Hepatocyte (in vitro differentiated cells): ENCODE data around the gene SFRP2. TPM values are rescaled to one million over a fixed set of nuclear protein-coding genes. Genes with fewer than 3 reads are reported as not detected.

Experiments
- DNase-seq: peaks from one replicate; pipeline ENCODE4 v3.0.0-alpha.2; 2016; ENCODE audit warnings: low spot score
- H2AFZ ChIP-seq: fragments of 200-600 bp; sonication (generic); 2 replicates; pipeline ENCODE4 v1.6.0; 2016; ENCODE audit warnings: antibody characterized with exemption, mild to moderate bottlenecking
- H3K27ac ChIP-seq: fragments of 200-600 bp; sonication (generic); 2 replicates; pipeline ENCODE4 v1.5.1; 2016; ENCODE audit warnings: mild to moderate bottlenecking
- H3K27me3 ChIP-seq: fragments of 200-600 bp; sonication (generic); 2 replicates; pipeline ENCODE4 v1.6.1; 2016
- H3K36me3 ChIP-seq: fragments of 200-600 bp; sonication (generic); replicated peaks from 2 replicates; pipeline ENCODE4 v1.5.1; 2016; ENCODE audit warnings: low read depth; ENCODE audit not compliant: insufficient read depth
- H3K4me1 ChIP-seq: fragments of 200-600 bp; sonication (generic); 2 replicates; pipeline ENCODE4 v1.5.1; 2016; ENCODE audit warnings: mild to moderate bottlenecking, moderate library complexity; ENCODE audit not compliant: insufficient read depth
- H3K4me2 ChIP-seq: fragments of 200-600 bp; sonication (generic); 2 replicates; pipeline ENCODE4 v1.6.0; 2016
- H3K4me3 ChIP-seq: fragments of 200-600 bp; sonication (generic); 2 replicates; pipeline ENCODE4 v1.5.1; 2016; ENCODE audit warnings: mild to moderate bottlenecking
- H3K79me2 ChIP-seq: fragments of 200-600 bp; sonication (generic); 2 replicates; pipeline ENCODE4 v1.6.0; 2017; ENCODE audit warnings: mild to moderate bottlenecking
- H3K9me2 ChIP-seq: fragments of 200-600 bp; sonication (generic); replicated peaks from 2 replicates; pipeline ENCODE4 v1.6.0; 2017; ENCODE audit warnings: mild to moderate bottlenecking; ENCODE audit not compliant: insufficient read depth
- H3K9me3 ChIP-seq: fragments of 200-600 bp; sonication (generic); 2 replicates; pipeline ENCODE4 v1.5.1; 2016; ENCODE audit warnings: low read depth, mild to moderate bottlenecking
- H4K20me1 ChIP-seq: fragments of 200-600 bp; sonication (generic); 2 replicates; pipeline ENCODE4 v1.6.0; 2016; ENCODE audit warnings: mild to moderate bottlenecking; ENCODE audit not compliant: insufficient read depth, poor library complexity, severe bottlenecking
- EZH2 ChIP-seq: fragments of 200-600 bp; sonication (generic); IDR thresholded peaks from 2 replicates; pipeline ENCODE4 v1.6.1; 2016; ENCODE audit warnings: antibody characterized with exemption, mild to moderate bottlenecking, borderline replicate concordance
- EZH2phosphoT487 ChIP-seq: fragments of 200-600 bp; sonication (generic); IDR thresholded peaks from one replicate; pipeline ENCODE4 v1.6.1; 2018; ENCODE audit warnings: antibody characterized with exemption, mild to moderate bottlenecking, low read depth, moderate library complexity; ENCODE audit not compliant: unreplicated experiment, severe bottlenecking
- WGBS: methylation state at CpG from one replicate; pipeline ENCODE4 v1.1.6; 2016; ENCODE audit warnings: low lambda C conversion rate; ENCODE audit errors: missing lambda C conversion rate; 5-methylcytosine and 5-hydroxymethylcytosine counted together
- polyA plus RNA-seq: library from polyadenylated mRNA; unstranded; fragments of >200 nt; fragmentation: Nextera tagmentation; extraction: Ambion mirVana; gene quantifications from 2 replicates; pipeline ENCODE4 v1.2.1, GENCODE V29; 2016
- total RNA-seq: library from RNA; depleted of rRNA; stranded (reverse); fragments of >200 nt; gene quantifications from 2 replicates; pipeline ENCODE4 v1.2.3, GENCODE V29; 2014
- TF ChIP-seq, protein P1 (sequence below): fragments of 200-600 bp; sonication (generic); IDR thresholded peaks from 2 replicates; pipeline ENCODE4 v1.5.1; 2016; ENCODE audit warnings: antibody characterized with exemption, mild to moderate bottlenecking; ENCODE audit not compliant: poor library complexity

The SFRP2 gene
- total and polyA plus RNA-seq, 2 experiments from 2014 or later, result 15.0 to 42.8 TPM

DNA sequence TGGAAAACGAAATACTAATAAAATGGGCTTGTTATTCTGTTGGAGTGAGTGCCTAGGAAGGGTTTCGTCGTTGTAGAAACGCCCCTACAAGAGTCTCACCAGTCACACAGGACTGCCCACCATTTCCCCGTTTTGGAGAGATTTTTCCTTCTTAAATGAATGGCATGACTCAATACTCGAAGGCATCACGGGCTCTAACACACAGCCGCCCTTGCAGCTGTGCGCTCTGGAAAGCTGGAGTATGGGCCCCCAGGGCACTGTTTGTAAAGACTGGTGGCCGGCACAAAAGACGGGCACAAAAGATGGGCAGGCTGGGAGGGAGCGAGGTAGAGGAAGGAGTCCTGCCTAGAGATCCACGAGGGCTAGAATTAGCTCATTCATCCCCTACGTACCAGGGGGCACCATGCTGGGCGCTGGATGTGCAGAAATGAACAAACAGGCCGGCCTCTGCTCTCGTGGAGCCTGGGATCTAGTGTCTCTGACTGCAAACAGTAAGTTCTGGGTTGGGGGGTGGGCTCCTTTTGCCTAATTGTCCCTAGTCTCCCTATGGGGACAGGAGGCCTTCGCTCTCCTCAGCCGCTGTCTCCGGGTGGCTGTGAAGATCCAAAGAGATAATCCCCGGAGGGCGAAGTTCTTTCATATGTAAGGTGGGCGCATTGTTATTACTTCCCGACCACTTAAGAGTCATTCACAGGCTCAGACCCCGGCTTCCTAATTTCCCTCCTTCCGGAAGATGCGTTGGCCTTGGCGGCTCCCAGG is 1.0 kb upstream of the SFRP2 start:
- Histone ChIP-seq H3K27ac (no peak overlapping the region), H4K20me1 (no peaks in the 10 kb centered on the region), H3K4me3 (no peak overlapping the region), H3K79me2 (no peaks in the 10 kb centered on the region), H3K4me1 (peaks cover 36% of the 10 kb centered on the region), H3K9me2 (no peaks in the 10 kb centered on the region), H3K4me2 (peak overlapping the region; percentile 88), H3K36me3 (no peaks in the 10 kb centered on the region), H3K9me3 (no peaks in the 10 kb centered on the region), H3K27me3 (peaks cover 76% of the 10 kb centered on the region), H2AFZ (no peak overlapping the region)
- 39% methylated on average over 28 of the region's 28 CpGs for WGBS
- DNase-seq, result no peak
- no peak for TF ChIP-seq EZH2
- TF ChIP-seq, protein P1, sequence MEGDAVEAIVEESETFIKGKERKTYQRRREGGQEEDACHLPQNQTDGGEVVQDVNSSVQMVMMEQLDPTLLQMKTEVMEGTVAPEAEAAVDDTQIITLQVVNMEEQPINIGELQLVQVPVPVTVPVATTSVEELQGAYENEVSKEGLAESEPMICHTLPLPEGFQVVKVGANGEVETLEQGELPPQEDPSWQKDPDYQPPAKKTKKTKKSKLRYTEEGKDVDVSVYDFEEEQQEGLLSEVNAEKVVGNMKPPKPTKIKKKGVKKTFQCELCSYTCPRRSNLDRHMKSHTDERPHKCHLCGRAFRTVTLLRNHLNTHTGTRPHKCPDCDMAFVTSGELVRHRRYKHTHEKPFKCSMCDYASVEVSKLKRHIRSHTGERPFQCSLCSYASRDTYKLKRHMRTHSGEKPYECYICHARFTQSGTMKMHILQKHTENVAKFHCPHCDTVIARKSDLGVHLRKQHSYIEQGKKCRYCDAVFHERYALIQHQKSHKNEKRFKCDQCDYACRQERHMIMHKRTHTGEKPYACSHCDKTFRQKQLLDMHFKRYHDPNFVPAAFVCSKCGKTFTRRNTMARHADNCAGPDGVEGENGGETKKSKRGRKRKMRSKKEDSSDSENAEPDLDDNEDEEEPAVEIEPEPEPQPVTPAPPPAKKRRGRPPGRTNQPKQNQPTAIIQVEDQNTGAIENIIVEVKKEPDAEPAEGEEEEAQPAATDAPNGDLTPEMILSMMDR, result no peak
- no peak for TF ChIP-seq EZH2phosphoT487

DNA sequence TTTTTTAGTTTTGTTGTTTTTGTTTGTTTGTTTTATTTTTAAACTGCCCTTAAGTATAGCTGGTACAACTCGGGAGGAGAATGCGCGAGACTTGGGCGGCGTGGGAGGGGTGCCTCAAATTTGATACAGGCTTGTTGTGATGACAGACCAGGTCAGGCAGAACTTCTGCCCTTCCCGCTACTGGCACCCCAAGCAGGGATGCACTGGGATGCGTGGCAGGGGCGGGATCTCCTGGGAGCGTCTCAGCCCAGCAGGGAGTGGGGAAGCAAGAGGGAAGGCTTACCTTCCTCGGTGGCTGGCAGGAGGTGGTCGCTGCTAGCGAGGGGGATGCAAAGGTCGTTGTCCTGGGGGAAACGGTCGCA is 851 bp downstream of the SFRP2 start:
- no peaks in the 10 kb centered on the region for H3K79me2 ChIP-seq
- no peak overlapping the region for H3K27ac ChIP-seq
- H3K4me2 ChIP-seq, result peak overlapping the region; percentile 88
- H3K9me3 ChIP-seq, result no peaks in the 10 kb centered on the region
- WGBS, result 5% methylated on average over 15 of the region's 15 CpGs
- TF ChIP-seq EZH2phosphoT487, result peak; percentile 21
- TF ChIP-seq, protein P1, result no peak
- peak; percentile 75 for TF ChIP-seq EZH2
- peaks cover 71% of the 10 kb centered on the region for H3K27me3 ChIP-seq
- H3K36me3 ChIP-seq, result no peaks in the 10 kb centered on the region
- peak overlapping the region; percentile 4 for H2AFZ ChIP-seq
- no peak for DNase-seq
- H3K9me2 ChIP-seq, result no peaks in the 10 kb centered on the region
- peak overlapping the region; percentile 43 for H3K4me3 ChIP-seq
- no peaks in the 10 kb centered on the region for H4K20me1 ChIP-seq
- peaks cover 33% of the 10 kb centered on the region for H3K4me1 ChIP-seq

- no peak for DNase-seq
- WGBS, result 17% methylated on average over 5 of the region's 5 CpGs
- peak overlapping the region; percentile 43 for H3K4me3 ChIP-seq
- H3K9me3 ChIP-seq, result no peaks in the 10 kb centered on the region
- H3K4me1 ChIP-seq, result peaks cover 28% of the 10 kb centered on the region
- H3K27ac ChIP-seq, result no peak overlapping the region
- TF ChIP-seq EZH2phosphoT487 (no peak), EZH2 (no peak)
- TF ChIP-seq, protein P1, result no peak
- H3K9me2 ChIP-seq, result no peaks in the 10 kb centered on the region
- no peaks in the 10 kb centered on the region for H3K36me3 ChIP-seq
- no peaks in the 10 kb centered on the region for H4K20me1 ChIP-seq
- peak overlapping the region; percentile 88 for H3K4me2 ChIP-seq
- peak overlapping the region; percentile 4 for H2AFZ ChIP-seq
- H3K79me2 ChIP-seq, result no peaks in the 10 kb centered on the region
- H3K27me3 ChIP-seq, result peaks cover 67% of the 10 kb centered on the region
These were observed 1.3 kb downstream of the SFRP2 start for GRCh38 chr4:153787575-153787974.
